ENCODE data around the gene TGFBRAP1. TPM values are rescaled to one million over a fixed set of nuclear protein-coding genes. Genes with fewer than 3 reads are reported as not detected.
A peak's percentile ranks its signal among the peaks of the same experiment; 100 is the strongest.

TGFBRAP1 gene
- total and polyA plus RNA-seq, 9 of the 15 experiments (the other 6 are each of a cell fraction or from before 2014, with no cell fraction given): 3.7 to 18.0 (median 11.0) TPM

- TF ChIP-seq UBTF (IDR thresholded peaks at IDR 0.05; ENCODE audit: borderline replicate concordance in 1 of 2, low read depth in 2 of 2, low read length in 2 of 2) (peak; percentile 81 to 85; a peak in 3 of 4 replicates), MYC (IDR thresholded peaks at IDR 0.05; ENCODE audit: low read depth, low read length) (peak; percentile 28), MYC (CRISPR knock-in tag; IDR thresholded peaks at IDR 0.05; ENCODE audit: borderline replicate concordance, low read depth) (peak; percentile 78; the same call in 1 of the 2 replicates), ERF (CRISPR knock-in tag; IDR thresholded peaks at IDR 0.05) (peak; percentile 11), CBX3 (IDR thresholded peaks at IDR 0.05; ENCODE audit: borderline replicate concordance in 1 of 2, low read length in 2 of 2) (no peak), POLR2A (conservative IDR thresholded peaks at IDR 0.05) (peak; percentile 65), ZNF76 (CRISPR knock-in tag; IDR thresholded peaks at IDR 0.05; ENCODE audit: borderline replicate concordance) (0 out of 2 replicates have a peak, but pooled peaks have one; percentile 17), MED1 (CRISPR knock-in tag; IDR thresholded peaks at IDR 0.05; ENCODE audit: borderline replicate concordance) (no peak), NR1H2 (CRISPR knock-in tag; IDR thresholded peaks at IDR 0.05) (0 out of 2 replicates have a peak, but pooled peaks have one; percentile 42), ZNF586 (CRISPR knock-in tag; conservative IDR thresholded peaks at IDR 0.05) (no peak), NRF1 (conservative IDR thresholded peaks at IDR 0.05 in 1 of 2, IDR thresholded peaks at IDR 0.05 in 1 of 2) (peak in 1 of 2 experiments; percentile 22; a peak in 2 of 4 replicates), GABPA (tag; conservative IDR thresholded peaks at IDR 0.05; ENCODE audit: low read depth) (peak; percentile 63), HES1 (IDR thresholded peaks at IDR 0.05; ENCODE audit: low read depth) (no peak)
Measured at GRCh38 chr2:105329561-105330495, at the start of gene TGFBRAP1 (continued).
